PC-3 (cell line): ENCODE results near the gene P2RY6. TPM values are rescaled to one million over a fixed set of nuclear protein-coding genes. Genes with fewer than 3 reads are reported as not detected.

Experiments
- ATAC-seq: fragments of 200-7000 bp; cut with Tn5 transposase; 2 replicates; pipeline ENCODE4 v1.9.1; 2020; ENCODE audit warnings: mild to moderate bottlenecking, moderate library complexity
- BruUV-seq: library from RNA; stranded (reverse); fragments of 400-500 nt; replicated peaks from 2 replicates; lab custom pipeline; 2021; lab: Mats Ljungman, UMichigan
- CTCF ChIA-PET: fragments of 300-600 bp; sonication (Branson Sonifier 250); formaldehyde crosslinking; loops from one replicate; lab custom pipeline; 2022; ENCODE audit warnings: antibody characterized with exemption; lab: Charles Lee
- POLR2A ChIA-PET: fragments of 300-600 bp; sonication (Branson Sonifier 250); formaldehyde crosslinking; loops from one replicate; lab custom pipeline; 2022; ENCODE audit warnings: antibody characterized with exemption; ENCODE audit not compliant: unreplicated experiment; lab: Charles Lee
- DNase-seq: peaks from one replicate; pipeline ENCODE4 v3.0.0-alpha.2; 2015
- H2AFZ ChIP-seq: fragments of 300-600 bp; sonication (generic); 2 replicates; pipeline ENCODE4 v1.6.0; 2016; ENCODE audit warnings: antibody characterized with exemption, low read length
- H3F3A ChIP-seq: fragments of 300-600 bp; sonication (generic); one replicate; pipeline ENCODE4 v1.6.0; 2017; ENCODE audit warnings: antibody characterized with exemption, low read length, control low read depth, mild to moderate bottlenecking; ENCODE audit not compliant: unreplicated experiment
- H3K27ac ChIP-seq: fragments of 300-600 bp; sonication (generic); 2 replicates; pipeline ENCODE4 v1.5.1; 2016; ENCODE audit warnings: mild to moderate bottlenecking, low read length
- H3K27me3 ChIP-seq: fragments of 300-600 bp; sonication (generic); 2 replicates; pipeline ENCODE4 v1.6.1; 2016; ENCODE audit warnings: low read length, mixed read lengths
- H3K36me3 ChIP-seq: fragments of 300-600 bp; sonication (generic); 2 replicates; pipeline ENCODE4 v1.6.1; 2016; ENCODE audit warnings: low read depth, mixed run types, low read length, mixed read lengths
- H3K4me1 ChIP-seq: fragments of 300-600 bp; sonication (generic); 2 replicates; pipeline ENCODE4 v1.5.1; 2016; ENCODE audit warnings: low read length; ENCODE audit not compliant: insufficient read depth
- H3K4me2 ChIP-seq: fragments of 300-600 bp; sonication (generic); 2 replicates; pipeline ENCODE4 v1.6.0; 2016; ENCODE audit warnings: low read length
- H3K4me3 ChIP-seq: fragments of 300-600 bp; sonication (generic); 2 replicates; pipeline ENCODE4 v1.5.1; 2016; ENCODE audit warnings: mild to moderate bottlenecking, low read length, mixed read lengths
- H3K79me2 ChIP-seq: fragments of 300-600 bp; sonication (generic); 2 replicates; pipeline ENCODE4 v1.6.1; 2017; ENCODE audit warnings: low read length, mixed read lengths
- H3K9ac ChIP-seq: fragments of 300-600 bp; sonication (generic); 2 replicates; pipeline ENCODE4 v1.6.0; 2016; ENCODE audit warnings: mild to moderate bottlenecking, low read length
- H3K9me2 ChIP-seq: fragments of 300-600 bp; sonication (generic); replicated peaks from 2 replicates; pipeline ENCODE4 v1.6.1; 2016; ENCODE audit warnings: mixed run types, low read length, mixed read lengths
- H3K9me3 ChIP-seq: fragments of 300-600 bp; sonication (generic); 2 replicates; pipeline ENCODE4 v1.6.1; 2016; ENCODE audit warnings: low read length, mixed read lengths
- H4K20me1 ChIP-seq: fragments of 300-600 bp; sonication (generic); 2 replicates; pipeline ENCODE4 v1.6.1; 2016; ENCODE audit warnings: low read length, mixed read lengths
- CTCF ChIP-seq: fragments of 300-600 bp; sonication (generic); conservative IDR thresholded peaks from 2 replicates; pipeline ENCODE4 v1.5.1; 2017; ENCODE audit warnings: antibody characterized with exemption, low read depth, mild to moderate bottlenecking, low read length
- EZH2 ChIP-seq: fragments of 300-600 bp; sonication (generic); IDR thresholded peaks from one replicate; pipeline ENCODE4 v1.6.1; 2017; ENCODE audit warnings: antibody characterized with exemption, mild to moderate bottlenecking, low read length; ENCODE audit not compliant: unreplicated experiment
- EZH2phosphoT487 ChIP-seq: fragments of 300-600 bp; sonication (generic); IDR thresholded peaks from 2 replicates; pipeline ENCODE4 v1.6.1; 2018; ENCODE audit warnings: mild to moderate bottlenecking, antibody characterized with exemption, low read length, borderline replicate concordance
- intact Hi-C: fragments of 100-400 bp; cut with micrococcal nuclease; formaldehyde crosslinking; loops from 2 replicates; pipeline ENCODE4 v1.9.0; 2023
- total RNA-seq: library from RNA; depleted of rRNA; stranded (reverse); fragments of >200 nt; gene quantifications from 2 replicates; pipeline ENCODE4 v1.2.3, GENCODE V29; 2014

Gene P2RY6
- total RNA-seq, 1 experiment from 2014 or later, result 2.0 TPM

GRCh38 chr11:73312851-73313327 is 40.8 kb downstream of the P2RY6 start:
- DNase-seq, result no peak
- H3K27ac ChIP-seq, result no peak overlapping the region
- CTCF ChIA-PET, result no interaction called here
- TF ChIP-seq CTCF (no peak), EZH2phosphoT487 (no peak), EZH2 (no peak)
- H3K27me3 ChIP-seq, result no peaks in the 10 kb centered on the region
- H4K20me1 ChIP-seq, result no peaks in the 10 kb centered on the region
- H3K4me3 ChIP-seq, result no peak overlapping the region
- no peaks in the 10 kb centered on the region for H3K79me2 ChIP-seq
- no peaks in the 10 kb centered on the region for H3F3A ChIP-seq
- H3K4me2 ChIP-seq, result no peak overlapping the region
- ATAC-seq, result no peak
- POLR2A ChIA-PET, result no interaction called here
- no TSS peak for BruUV-seq
- H3K36me3 ChIP-seq, result no peaks in the 10 kb centered on the region
- H3K9me3 ChIP-seq, result no peaks in the 10 kb centered on the region
- intact Hi-C loops, result no loop called here
- no peaks in the 10 kb centered on the region for H3K9me2 ChIP-seq
- no peak overlapping the region for H3K9ac ChIP-seq
- H2AFZ ChIP-seq, result no peak overlapping the region
- no peaks in the 10 kb centered on the region for H3K4me1 ChIP-seq

- no peak overlapping the region for H3K27ac ChIP-seq
- H3K27me3 ChIP-seq, result no peaks in the 10 kb centered on the region
- H3K9ac ChIP-seq, result no peak overlapping the region
- H2AFZ ChIP-seq, result no peak overlapping the region
- BruUV-seq, result no TSS peak
- no peaks in the 10 kb centered on the region for H3K4me1 ChIP-seq
- DNase-seq, result no peak
- H3K9me3 ChIP-seq, result no peaks in the 10 kb centered on the region
- intact Hi-C loops, result no loop called here
- H3K9me2 ChIP-seq, result no peaks in the 10 kb centered on the region
- no peaks in the 10 kb centered on the region for H4K20me1 ChIP-seq
- no peak for ATAC-seq
- POLR2A ChIA-PET, result no interaction called here
- no peak for TF ChIP-seq CTCF
- TF ChIP-seq EZH2, result no peak
- no peak for TF ChIP-seq EZH2phosphoT487
- H3K36me3 ChIP-seq, result no peaks in the 10 kb centered on the region
- no peaks in the 10 kb centered on the region for H3F3A ChIP-seq
- no peak overlapping the region for H3K4me3 ChIP-seq
- no peak overlapping the region for H3K4me2 ChIP-seq
- CTCF ChIA-PET, result no interaction called here
- H3K79me2 ChIP-seq, result no peaks in the 10 kb centered on the region
Observed at GRCh38 chr11:73313652-73314051, 41.5 kb downstream of the P2RY6 start.

GRCh38 chr11:73314117-73314961 is 42.2 kb downstream of the P2RY6 start:
- H4K20me1 ChIP-seq, result no peaks in the 10 kb centered on the region
- no peaks in the 10 kb centered on the region for H3K9me3 ChIP-seq
- no peaks in the 10 kb centered on the region for H3K36me3 ChIP-seq
- no peak overlapping the region for H3K9ac ChIP-seq
- DNase-seq (no peak), ATAC-seq (no peak; the same call in 1 of the 2 replicates)
- intact Hi-C loops, result no loop called here
- no peaks in the 10 kb centered on the region for H3K4me1 ChIP-seq
- H2AFZ ChIP-seq, result no peak overlapping the region
- ChIA-PET CTCF (interaction anchor here (1.7 kb wide), 1 partner anchor 37 kb away, joined by 4 read pairs; no protein-coding TSS in a partner anchor), POLR2A (no interaction called here)
- no peaks in the 10 kb centered on the region for H3K79me2 ChIP-seq
- no peaks in the 10 kb centered on the region for H3K9me2 ChIP-seq
- no peak overlapping the region for H3K4me3 ChIP-seq
- H3K4me2 ChIP-seq, result no peak overlapping the region
- no TSS peak for BruUV-seq
- no peaks in the 10 kb centered on the region for H3F3A ChIP-seq
- H3K27ac ChIP-seq, result no peak overlapping the region
- H3K27me3 ChIP-seq, result no peaks in the 10 kb centered on the region
- TF ChIP-seq CTCF, result no peak
- TF ChIP-seq EZH2, result no peak
- no peak for TF ChIP-seq EZH2phosphoT487
